GM12878 (cell line): ENCODE data around the gene C1QB. TPM values are rescaled to one million over a fixed set of nuclear protein-coding genes. Genes with fewer than 3 reads are reported as not detected.

ENCODE experiments used
- ATAC-seq: fragments of 200-7000 bp; cut with Tn5 transposase; 3 replicates; pipeline ENCODE4 v1.9.1; 2020; ENCODE audit warnings: mild to moderate bottlenecking, moderate library complexity
- BruUV-seq: library from RNA; stranded (reverse); fragments of 400-500 nt; replicated peaks from 2 replicates; lab custom pipeline; 2021; lab: Mats Ljungman, UMichigan
- CTCF ChIA-PET: fragments of 300-600 bp; sonication (Branson Sonifier 250); formaldehyde crosslinking; extraction: SDS; loops from one replicate; lab custom pipeline; 2021; ENCODE audit warnings: inconsistent platforms; lab: Yijun Ruan, JAX
- POLR2A ChIA-PET: fragments of 350-600 bp; formaldehyde crosslinking; extraction: SDS; loops from one replicate; lab custom pipeline; 2021; ENCODE audit warnings: inconsistent platforms; lab: Charles Lee
- RAD21 ChIA-PET: fragments of 300-600 bp; sonication (Branson Sonifier 250); formaldehyde crosslinking; loops from one replicate; lab custom pipeline; 2023; ENCODE audit warnings: antibody characterized with exemption; ENCODE audit not compliant: unreplicated experiment; lab: Charles Lee
- SMC1A ChIA-PET: fragments of 300-600 bp; sonication (Branson Sonifier 250); formaldehyde crosslinking; loops from one replicate; lab custom pipeline; 2023; ENCODE audit not compliant: unreplicated experiment, uncharacterized antibody; lab: Charles Lee
- DNase-seq: peaks from one replicate; pipeline ENCODE4 v3.0.0-alpha.2; 2011; ENCODE audit warnings: low read depth, low spot score
- FAIRE-seq: peaks from 3 replicates; lab custom pipeline; 2011; peaks lifted over from hg19 to GRCh38; lab: Jason Lieb, UNC
- H2AFZ ChIP-seq: 2 replicates; pipeline ENCODE4 v1.6.0; 2011; ENCODE audit warnings: low read depth, low read length, control low read depth; ENCODE audit not compliant: control insufficient read depth
- H3K27ac ChIP-seq: 2 replicates; pipeline ENCODE4 v1.5.1; 2011; ENCODE audit warnings: control low read depth; ENCODE audit not compliant: control insufficient read depth, insufficient read depth
- H3K27me3 ChIP-seq, 2 experiments: replicated peaks in 1 of 2; 2 replicates each; pipeline versions ENCODE4 v1.6.0 to v1.6.1; 2011; ENCODE audit warnings: low read length in 1 of 2; ENCODE audit not compliant: control insufficient read depth in 2 of 2, insufficient read depth in 2 of 2
- H3K36me3 ChIP-seq, 2 experiments: 2 replicates each; pipeline ENCODE4 v1.5.1; 2011; ENCODE audit warnings: low read length in 1 of 2; ENCODE audit not compliant: control insufficient read depth in 2 of 2, insufficient read depth in 2 of 2
- H3K4me1 ChIP-seq: 2 replicates; pipeline ENCODE4 v1.6.1; 2011; ENCODE audit warnings: mild to moderate bottlenecking, low read length, moderate library complexity, mixed read lengths; ENCODE audit not compliant: control insufficient read depth, insufficient read depth
- H3K4me2 ChIP-seq: 2 replicates; pipeline ENCODE4 v1.6.0; 2011; ENCODE audit warnings: control low read depth; ENCODE audit not compliant: control insufficient read depth, insufficient read depth
- H3K4me3 ChIP-seq: fragments of 200-600 bp; sonication (generic); 2 replicates; pipeline ENCODE4 v1.5.1; 2016
- H3K79me2 ChIP-seq: 2 replicates; pipeline ENCODE4 v1.6.0; 2011; ENCODE audit warnings: low read length; ENCODE audit not compliant: control insufficient read depth, insufficient read depth
- H3K9ac ChIP-seq: 2 replicates; pipeline ENCODE4 v1.8.0; 2011; ENCODE audit warnings: low read length, control low read depth, mixed read lengths; ENCODE audit not compliant: control insufficient read depth, insufficient read depth
- H3K9me3 ChIP-seq: replicated peaks from 3 replicates; pipeline ENCODE4 v1.5.1; 2011; ENCODE audit warnings: mild to moderate bottlenecking, low read length; ENCODE audit not compliant: control insufficient read depth, insufficient read depth
- H4K20me1 ChIP-seq: 2 replicates; pipeline ENCODE4 v1.6.0; 2011; ENCODE audit not compliant: control insufficient read depth, insufficient read depth
- HCFC1 ChIP-seq: fragments of 150-350 bp; IDR thresholded peaks from 2 replicates; pipeline ENCODE4 v1.6.1; 2014; ENCODE audit warnings: low read length
- PAX8 ChIP-seq: fragments of 450-650 bp; IDR thresholded peaks from 2 replicates; pipeline ENCODE4 v1.6.1; 2017; ENCODE audit warnings: mild to moderate bottlenecking, moderate library complexity
- RAD21 ChIP-seq: IDR thresholded peaks from 2 replicates; pipeline ENCODE4 v1.6.1; 2011; ENCODE audit warnings: mild to moderate bottlenecking, low read depth, low read length, moderate library complexity; ENCODE audit not compliant: insufficient read depth
- SPI1 ChIP-seq: IDR thresholded peaks from 2 replicates; pipeline ENCODE4 v1.6.1; 2011; ENCODE audit warnings: low read depth, mild to moderate bottlenecking, low read length, moderate library complexity, borderline replicate concordance; ENCODE audit not compliant: insufficient read depth
- ZNF24 ChIP-seq: fragments of 450-650 bp; IDR thresholded peaks from 2 replicates; pipeline ENCODE4 v1.6.1; 2017; ENCODE audit warnings: antibody characterized with exemption, mild to moderate bottlenecking
- WGBS: methylation state at CpG from one replicate; pipeline ENCODE4 v1.1.6; 2016; ENCODE audit warnings: low lambda C conversion rate; ENCODE audit not compliant: insufficient replicate concordance, insufficient coverage; ENCODE audit errors: missing lambda C conversion rate; 5-methylcytosine and 5-hydroxymethylcytosine counted together
- in situ Hi-C: fragments of 300-500 bp; cut with MboI; formaldehyde crosslinking; loops from 9 replicates; pipeline ENCODE4 v1.14.3; 2018; ENCODE audit warnings: mixed read lengths
- intact Hi-C: fragments of 100-400 bp; cut with micrococcal nuclease; formaldehyde crosslinking; loops from one replicate; pipeline ENCODE4 v1.14.2; 2022; ENCODE audit not compliant: unreplicated experiment
- polyA plus RNA-seq, 11 experiments: library from polyadenylated mRNA; depleted of rRNA in 4 of 11; unstranded in 6 of 11; stranded (reverse) in 5 of 11; fragments of >200 nt; fragmentation: Nextera tagmentation in 4 of 11; fragmentation: Illumina TruSeq in 1 of 11; extraction: Ambion mirVana in 4 of 11; extraction: Trizol in 1 of 11; gene quantifications; 1 replicate in 1 of 11; 2 replicates in 10 of 11; pipeline versions ENCODE4 v1.2.1 to v1.2.3, GENCODE V29; 2011 to 2016; ENCODE audit warnings: inconsistent platforms in 2 of 11, missing spikeins in 2 of 11, low read depth in 1 of 11
- total RNA-seq, 4 experiments: library from RNA; depleted of rRNA in 3 of 4; stranded (reverse); fragments of >200 nt in 3 of 4; fragmentation: Illumina TruSeq in 1 of 4; extraction: Trizol in 1 of 4; gene quantifications; 2 replicates each; pipeline versions ENCODE4 v1.2.1 to v1.2.3, GENCODE V29; 2013 to 2021
- TF ChIP-seq, protein P1 (sequence below): fragments of 450-650 bp; IDR thresholded peaks from 2 replicates; pipeline ENCODE4 v1.6.1; 2017; ENCODE audit warnings: antibody characterized with exemption, mild to moderate bottlenecking, moderate library complexity

Gene C1QB
- total and polyA plus RNA-seq, 10 of the 15 experiments (the other 5 are each of a cell fraction or from before 2014, with no cell fraction given) = 0.62 TPM; not detected in 9

DNA sequence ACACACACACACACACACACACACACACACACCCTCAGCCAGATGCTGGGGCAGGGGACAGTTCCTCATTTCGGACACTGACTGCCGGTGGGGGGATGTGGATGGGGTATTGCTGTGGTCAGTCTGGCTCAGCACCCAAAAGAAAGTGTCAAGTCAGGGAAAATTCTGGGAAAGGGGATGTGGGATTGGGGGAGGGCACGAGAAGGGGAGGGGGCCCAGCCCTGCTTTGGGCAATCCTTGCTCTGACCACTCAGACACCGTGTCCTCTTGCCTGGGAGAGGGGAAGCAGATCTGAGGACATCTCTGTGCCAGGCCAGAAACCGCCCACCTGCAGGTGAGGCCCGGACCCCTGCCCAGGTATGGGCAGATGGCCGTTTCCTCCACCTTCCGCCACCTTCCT is 9.7 kb upstream of the C1QB start, which contains the start of gene C1QC:
TSS of gene C1QC (plus strand) at position 253 of the 400 bp plus-strand sequence. CDS start 391 bp downstream, outside the sequence.
- TF ChIP-seq ZNF24 (no peak), RAD21 (no peak), HCFC1 (no peak), PAX8 (no peak), SPI1 (peak; percentile 48; the same call in 1 of the 2 replicates)
- TF ChIP-seq, protein P1, sequence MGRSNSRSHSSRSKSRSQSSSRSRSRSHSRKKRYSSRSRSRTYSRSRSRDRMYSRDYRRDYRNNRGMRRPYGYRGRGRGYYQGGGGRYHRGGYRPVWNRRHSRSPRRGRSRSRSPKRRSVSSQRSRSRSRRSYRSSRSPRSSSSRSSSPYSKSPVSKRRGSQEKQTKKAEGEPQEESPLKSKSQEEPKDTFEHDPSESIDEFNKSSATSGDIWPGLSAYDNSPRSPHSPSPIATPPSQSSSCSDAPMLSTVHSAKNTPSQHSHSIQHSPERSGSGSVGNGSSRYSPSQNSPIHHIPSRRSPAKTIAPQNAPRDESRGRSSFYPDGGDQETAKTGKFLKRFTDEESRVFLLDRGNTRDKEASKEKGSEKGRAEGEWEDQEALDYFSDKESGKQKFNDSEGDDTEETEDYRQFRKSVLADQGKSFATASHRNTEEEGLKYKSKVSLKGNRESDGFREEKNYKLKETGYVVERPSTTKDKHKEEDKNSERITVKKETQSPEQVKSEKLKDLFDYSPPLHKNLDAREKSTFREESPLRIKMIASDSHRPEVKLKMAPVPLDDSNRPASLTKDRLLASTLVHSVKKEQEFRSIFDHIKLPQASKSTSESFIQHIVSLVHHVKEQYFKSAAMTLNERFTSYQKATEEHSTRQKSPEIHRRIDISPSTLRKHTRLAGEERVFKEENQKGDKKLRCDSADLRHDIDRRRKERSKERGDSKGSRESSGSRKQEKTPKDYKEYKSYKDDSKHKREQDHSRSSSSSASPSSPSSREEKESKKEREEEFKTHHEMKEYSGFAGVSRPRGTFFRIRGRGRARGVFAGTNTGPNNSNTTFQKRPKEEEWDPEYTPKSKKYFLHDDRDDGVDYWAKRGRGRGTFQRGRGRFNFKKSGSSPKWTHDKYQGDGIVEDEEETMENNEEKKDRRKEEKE = no peak
- H4K20me1 ChIP-seq = no peaks in the 10 kb centered on the region
- intact Hi-C loops (loop anchor here (5.0 kb wide), 1 partner anchor 511 kb away; no protein-coding TSS in a partner anchor), in situ Hi-C loops (no loop called here)
- H2AFZ ChIP-seq = no peak within 1 kb of the TSS
- CTCF ChIA-PET = interaction anchor here (5.5 kb wide), 1 partner anchor 225 kb away, joined by 77 read pairs; no protein-coding TSS in a partner anchor
- no peak within 1 kb of the TSS for H3K27ac ChIP-seq
- H3K27me3 ChIP-seq = no peaks in the 10 kb centered on the region; a peak in 1 of 4 replicates
- no peak within 1 kb of the TSS for H3K4me3 ChIP-seq
- no peaks in the 10 kb centered on the region for H3K4me1 ChIP-seq
- H3K4me2 ChIP-seq = no peak within 1 kb of the TSS
- no peak within 1 kb of the TSS for H3K9ac ChIP-seq
- RAD21 ChIA-PET = no interaction called here
- no peaks in the 10 kb centered on the region for H3K79me2 ChIP-seq
- ATAC-seq (no peak), DNase-seq (no peak), FAIRE-seq (no peak)
- POLR2A ChIA-PET = no interaction called here
- WGBS = 12% methylated on average over 7 of the region's 8 CpGs
- H3K36me3 ChIP-seq = no peaks in the 10 kb centered on the region
- SMC1A ChIA-PET = no interaction called here
- no peaks in the 10 kb centered on the region; the same call in 2 of the 3 replicates for H3K9me3 ChIP-seq
- no TSS peak for BruUV-seq
